Natural killer cell (primary cell): ENCODE results near the gene KCNK13. TPM values are rescaled to one million over a fixed set of nuclear protein-coding genes. Genes with fewer than 3 reads are reported as not detected.
A peak's percentile ranks its signal among the peaks of the same experiment; 100 is the strongest.

ENCODE experiments used
- ATAC-seq, 3 donors: fragments of 150-1000 bp in 2 of 3; fragments of 200-7000 bp in 1 of 3; cut with Tn5 transposase; 1 replicate in 1 of 3; 2 replicates in 2 of 3; pipeline ENCODE4 v1.10.0; 2021; ENCODE audit warnings: mild to moderate bottlenecking in 2 of 3, moderate library complexity in 2 of 3
- DNase-seq, 2 donors: peaks; one replicate each; pipeline versions ENCODE4 v3.0.0 to v3.0.0-alpha.2; 2013 to 2021; ENCODE audit warnings: mixed read lengths in 1 of 2
- H3K27ac ChIP-seq: one replicate; pipeline ENCODE4 v1.5.1; 2013; ENCODE audit warnings: mild to moderate bottlenecking, low read length
- H3K27me3 ChIP-seq: one replicate; pipeline ENCODE4 v1.6.1; 2013; ENCODE audit warnings: low read length; ENCODE audit not compliant: control insufficient read depth, insufficient read depth
- H3K36me3 ChIP-seq: one replicate; pipeline ENCODE4 v1.6.1; 2013; ENCODE audit warnings: low read length; ENCODE audit not compliant: control insufficient read depth, insufficient read depth
- H3K4me1 ChIP-seq: one replicate; pipeline ENCODE4 v1.6.1; 2013; ENCODE audit warnings: low read length; ENCODE audit not compliant: control insufficient read depth, insufficient read depth
- H3K4me3 ChIP-seq: one replicate; pipeline ENCODE4 v1.5.1; 2013; ENCODE audit warnings: low read length
- H3K9me3 ChIP-seq: one replicate; pipeline ENCODE4 v1.6.1; 2013; ENCODE audit warnings: low read length; ENCODE audit not compliant: control insufficient read depth, insufficient read depth
- H3K27ac Mint-ChIP-seq, 2 donors: one replicate each; pipeline ENCODE4 v1.8.0; 2022; ENCODE audit warnings: mild to moderate bottlenecking in 2 of 2, mixed read lengths in 2 of 2, moderate library complexity in 1 of 2
- H3K27me3 Mint-ChIP-seq, 2 donors: one replicate each; pipeline ENCODE4 v1.8.0; 2022; ENCODE audit warnings: low read depth in 2 of 2, mixed read lengths in 2 of 2
- H3K36me3 Mint-ChIP-seq: one replicate; pipeline ENCODE4 v1.8.0; 2022; ENCODE audit warnings: mixed read lengths
- H3K4me1 Mint-ChIP-seq, 2 donors: one replicate each; pipeline ENCODE4 v1.8.0; 2022; ENCODE audit warnings: mixed read lengths in 2 of 2
- H3K4me3 Mint-ChIP-seq: one replicate; pipeline ENCODE4 v1.8.0; 2022; ENCODE audit warnings: mild to moderate bottlenecking, moderate library complexity, mixed read lengths
- H3K9me3 Mint-ChIP-seq, 2 donors: one replicate each; pipeline ENCODE4 v1.8.0; 2022; ENCODE audit warnings: mixed read lengths in 2 of 2
- WGBS: methylation state at CpG from one replicate; pipeline ENCODE4 v1.1.7; 2013; ENCODE audit warnings: missing lambda C conversion rate; ENCODE audit not compliant: insufficient coverage; 5-methylcytosine and 5-hydroxymethylcytosine counted together
- intact Hi-C: fragments of 100-400 bp; cut with micrococcal nuclease; formaldehyde crosslinking; loops from one replicate; pipeline ENCODE4 v1.14.2; 2022
- total RNA-seq, 4 donors: library from RNA; stranded (reverse); fragments of 120-200 nt in 1 of 4; gene quantifications; one replicate each; pipeline versions ENCODE4 v1.2.3 to v1.2.4, GENCODE V29; 2013 to 2022
- TF ChIP-seq, protein P1 (sequence below): fragments of 200-600 bp; IDR thresholded peaks from one replicate; pipeline ENCODE4 v1.8.0; 2022; ENCODE audit warnings: antibody characterized with exemption

The KCNK13 gene
- total RNA-seq, result not detected
- 0.34 TPM for total RNA-seq (2013)

DNA sequence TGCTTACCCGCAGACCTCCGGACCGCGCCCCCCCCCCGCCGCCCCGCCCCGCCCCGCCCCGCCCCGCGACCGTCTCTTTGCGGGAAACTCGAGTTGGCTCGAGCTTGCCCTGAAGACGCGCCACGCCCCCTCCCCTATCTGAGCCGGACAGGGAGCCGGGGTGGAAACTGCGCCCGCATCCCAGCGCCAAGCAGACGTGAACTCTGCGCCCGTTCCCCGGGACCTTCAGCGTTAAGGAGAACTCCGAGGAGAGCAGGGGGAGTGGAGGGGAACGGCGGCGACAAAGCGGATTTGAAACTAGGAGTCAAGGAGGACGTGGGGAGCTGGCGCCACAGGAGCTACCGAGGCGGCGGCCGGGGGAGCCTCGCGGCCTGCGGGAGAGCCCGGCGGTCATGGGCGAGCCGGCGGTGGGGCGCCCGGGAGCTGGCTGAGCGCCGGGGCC, at the start of gene KCNK13:
KCNK13 (plus strand) TSS at position 310 of the 442 bp plus-strand sequence. CDS start 212 bp downstream, outside the sequence.
- Histone ChIP-seq H3K9me3 (no peaks in the 10 kb centered on the region), H3K27me3 (peaks cover 37% of the 10 kb centered on the region), H3K36me3 (no peaks in the 10 kb centered on the region), H3K4me1 (peaks cover 23% of the 10 kb centered on the region), H3K4me3 (peak within 1 kb of the TSS; percentile 5), H3K27ac (no peak within 1 kb of the TSS)
- H3K27me3 Mint-ChIP-seq, result peaks cover 50 to 60% of the 10 kb centered on the region in 2 donors
- WGBS, result under 1% methylated on average over 52 of the region's 52 CpGs
- ATAC-seq (no peak), DNase-seq (no peak)
- H3K4me3 Mint-ChIP-seq, result peak within 1 kb of the TSS; percentile 87
- H3K36me3 Mint-ChIP-seq, result peaks cover 9% of the 10 kb centered on the region
- peaks cover 16 to 27% of the 10 kb centered on the region in 2 donors for H3K4me1 Mint-ChIP-seq
- H3K27ac Mint-ChIP-seq, result no peak within 1 kb of the TSS
- H3K9me3 Mint-ChIP-seq, result no peaks in the 10 kb centered on the region
- intact Hi-C loops, result no loop called here
- TF ChIP-seq, protein P1, sequence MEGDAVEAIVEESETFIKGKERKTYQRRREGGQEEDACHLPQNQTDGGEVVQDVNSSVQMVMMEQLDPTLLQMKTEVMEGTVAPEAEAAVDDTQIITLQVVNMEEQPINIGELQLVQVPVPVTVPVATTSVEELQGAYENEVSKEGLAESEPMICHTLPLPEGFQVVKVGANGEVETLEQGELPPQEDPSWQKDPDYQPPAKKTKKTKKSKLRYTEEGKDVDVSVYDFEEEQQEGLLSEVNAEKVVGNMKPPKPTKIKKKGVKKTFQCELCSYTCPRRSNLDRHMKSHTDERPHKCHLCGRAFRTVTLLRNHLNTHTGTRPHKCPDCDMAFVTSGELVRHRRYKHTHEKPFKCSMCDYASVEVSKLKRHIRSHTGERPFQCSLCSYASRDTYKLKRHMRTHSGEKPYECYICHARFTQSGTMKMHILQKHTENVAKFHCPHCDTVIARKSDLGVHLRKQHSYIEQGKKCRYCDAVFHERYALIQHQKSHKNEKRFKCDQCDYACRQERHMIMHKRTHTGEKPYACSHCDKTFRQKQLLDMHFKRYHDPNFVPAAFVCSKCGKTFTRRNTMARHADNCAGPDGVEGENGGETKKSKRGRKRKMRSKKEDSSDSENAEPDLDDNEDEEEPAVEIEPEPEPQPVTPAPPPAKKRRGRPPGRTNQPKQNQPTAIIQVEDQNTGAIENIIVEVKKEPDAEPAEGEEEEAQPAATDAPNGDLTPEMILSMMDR, result no peak

DNA sequence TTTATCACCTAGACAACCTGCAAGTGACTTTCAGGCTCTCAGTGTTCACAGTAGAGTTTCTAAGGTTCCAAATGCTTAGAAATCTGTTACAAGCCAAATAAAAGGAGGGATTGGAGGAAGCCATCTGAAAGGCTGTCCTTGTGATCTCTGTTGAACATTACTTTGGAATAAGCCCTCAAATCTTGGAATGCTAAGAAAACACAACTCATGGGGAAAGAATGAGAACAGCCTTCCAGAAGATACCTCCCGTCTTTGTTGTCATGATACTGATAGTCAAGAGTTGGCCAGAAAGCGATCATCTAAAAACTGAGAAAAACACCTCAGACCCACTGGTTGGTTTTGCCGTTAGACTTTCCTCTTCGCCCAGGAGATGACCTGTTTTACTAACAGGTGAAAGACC, 44.4 kb upstream of the KCNK13 start:
- ATAC-seq (no peak), DNase-seq (no peak)
- H3K9me3 Mint-ChIP-seq, result no peaks in the 10 kb centered on the region
- H3K36me3 ChIP-seq, result peaks cover 39% of the 10 kb centered on the region
- H3K4me1 ChIP-seq, result no peaks in the 10 kb centered on the region
- intact Hi-C loops, result no loop called here
- H3K27ac ChIP-seq, result no peak overlapping the region
- H3K9me3 ChIP-seq, result no peaks in the 10 kb centered on the region
- 95% methylated on average over 4 of the region's 4 CpGs for whole genome bisulfite sequencing
- TF ChIP-seq, protein P1, result no peak
- no peaks in the 10 kb centered on the region for H3K27me3 Mint-ChIP-seq
- no peak overlapping the region for H3K4me3 ChIP-seq
- no peak overlapping the region for H3K27ac Mint-ChIP-seq
- H3K36me3 Mint-ChIP-seq, result peaks cover 7% of the 10 kb centered on the region
- no peaks in the 10 kb centered on the region for H3K27me3 ChIP-seq
- H3K4me3 Mint-ChIP-seq, result no peak overlapping the region
- peaks cover 6 to 14% of the 10 kb centered on the region in 2 donors for H3K4me1 Mint-ChIP-seq

DNA sequence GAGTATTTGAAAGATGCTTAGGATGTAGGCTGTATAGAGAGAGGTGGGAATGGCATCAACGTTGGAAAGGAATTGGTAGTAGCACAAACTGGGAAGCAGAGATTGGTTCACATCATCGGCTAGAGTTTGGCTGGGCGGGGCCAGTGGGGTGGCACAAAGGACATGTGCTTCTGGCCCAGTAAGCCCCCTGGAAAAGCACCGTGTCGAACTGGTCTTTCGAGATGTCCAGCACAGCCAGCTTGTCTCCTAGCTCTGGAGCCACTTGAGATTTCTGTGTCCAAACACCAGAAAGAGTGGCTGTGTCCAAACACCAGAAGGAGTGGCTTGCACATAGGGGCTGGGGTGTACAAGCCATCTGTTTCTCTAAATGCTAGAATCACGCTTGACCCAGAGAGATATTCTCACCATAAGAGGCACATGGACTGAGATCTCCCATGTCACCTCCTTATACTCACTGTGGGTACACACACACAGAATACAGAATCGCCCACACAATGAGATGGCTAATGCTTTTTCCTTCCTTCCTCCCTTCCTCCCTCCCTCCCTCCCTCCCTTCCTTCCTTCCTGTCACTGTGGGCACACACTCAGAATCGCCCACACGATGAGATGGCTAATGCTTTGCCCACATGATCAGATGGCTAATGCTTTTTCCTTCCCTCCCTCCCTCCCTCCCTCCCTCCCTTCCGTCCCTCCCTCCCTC, 41.8 kb upstream of the KCNK13 start:
- Histone ChIP-seq H3K4me1 (no peaks in the 10 kb centered on the region), H3K36me3 (peaks cover 41% of the 10 kb centered on the region), H3K4me3 (no peak overlapping the region), H3K9me3 (no peaks in the 10 kb centered on the region), H3K27me3 (no peaks in the 10 kb centered on the region), H3K27ac (no peak overlapping the region)
- Mint-ChIP-seq H3K9me3 (no peaks in the 10 kb centered on the region), H3K4me3 (no peak overlapping the region), H3K27ac (peak overlapping the region in 1 of 2 donors; percentile 46), H3K27me3 (no peaks in the 10 kb centered on the region), H3K4me1 (peaks cover 6 to 19% of the 10 kb centered on the region in 2 donors), H3K36me3 (peaks cover 7% of the 10 kb centered on the region)
- ATAC-seq, result no peak
- DNase-seq, result no peak
- 88% methylated on average over 10 of the region's 11 CpGs for WGBS
- intact Hi-C loops, result no loop called here
- TF ChIP-seq, protein P1, result no peak
